Measurements from ENCODE around the gene ETV4. TPM values are rescaled to one million over a fixed set of nuclear protein-coding genes. Genes with fewer than 3 reads are reported as not detected.

ETV4 gene
- total and polyA plus RNA-seq, 2 of the 13 experiments (the other 11 are each of a cell fraction or from before 2014, with no cell fraction given): 128 to 330 TPM

GRCh38 chr17:43483674-43484551 lies 62.2 kb downstream of the ETV4 start, which contains the start of gene DHX8 (continued):
- TF ChIP-seq FOXP4 (CRISPR knock-in tag; IDR thresholded peaks at IDR 0.05) (peak; percentile 97), HHEX (CRISPR knock-in tag; IDR thresholded peaks at IDR 0.05) (peak; percentile 50; the same call in 1 of the 2 replicates), ZFP36 (IDR thresholded peaks at IDR 0.05; ENCODE audit: borderline replicate concordance, low read depth, low read length, partially characterized antibody) (no peak), ESRRA (CRISPR knock-in tag; IDR thresholded peaks at IDR 0.05; ENCODE audit: low read depth) (no peak; the same call in none of the 2 replicates), ZNF841 (CRISPR knock-in tag; IDR thresholded peaks at IDR 0.05; ENCODE audit: borderline replicate concordance) (no peak), ZNF772 (CRISPR knock-in tag; IDR thresholded peaks at IDR 0.05) (peak; percentile 96), ZNF143 (CRISPR knock-in tag; IDR thresholded peaks at IDR 0.05) (peak; percentile 67; the same call in 1 of the 2 replicates), BRF2 (CRISPR knock-in tag; IDR thresholded peaks at IDR 0.05) (peak; percentile 87), ATF3 (CRISPR knock-in tag; IDR thresholded peaks at IDR 0.05) (peak; percentile 71; the same call in 1 of the 2 replicates), CENPT (CRISPR knock-in tag; IDR thresholded peaks at IDR 0.05; ENCODE audit: low read depth) (no peak), CREBL2 (CRISPR knock-in tag; IDR thresholded peaks at IDR 0.05; ENCODE audit: borderline replicate concordance) (no peak), RXRB (CRISPR knock-in tag; IDR thresholded peaks at IDR 0.05; ENCODE audit: borderline replicate concordance) (peak; percentile 91), GRHL1 (CRISPR knock-in tag; conservative IDR thresholded peaks at IDR 0.05) (no peak), MEF2D (CRISPR knock-in tag; IDR thresholded peaks at IDR 0.05) (peak; percentile 97), SNAPC5 (CRISPR knock-in tag; IDR thresholded peaks at IDR 0.05; ENCODE audit: borderline replicate concordance) (peak; percentile 97)
- TF ChIP-seq, protein P1, sequence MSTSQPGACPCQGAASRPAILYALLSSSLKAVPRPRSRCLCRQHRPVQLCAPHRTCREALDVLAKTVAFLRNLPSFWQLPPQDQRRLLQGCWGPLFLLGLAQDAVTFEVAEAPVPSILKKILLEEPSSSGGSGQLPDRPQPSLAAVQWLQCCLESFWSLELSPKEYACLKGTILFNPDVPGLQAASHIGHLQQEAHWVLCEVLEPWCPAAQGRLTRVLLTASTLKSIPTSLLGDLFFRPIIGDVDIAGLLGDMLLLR (CRISPR knock-in tag; IDR thresholded peaks at IDR 0.05): peak; percentile 19
- TF ChIP-seq, protein P2, sequence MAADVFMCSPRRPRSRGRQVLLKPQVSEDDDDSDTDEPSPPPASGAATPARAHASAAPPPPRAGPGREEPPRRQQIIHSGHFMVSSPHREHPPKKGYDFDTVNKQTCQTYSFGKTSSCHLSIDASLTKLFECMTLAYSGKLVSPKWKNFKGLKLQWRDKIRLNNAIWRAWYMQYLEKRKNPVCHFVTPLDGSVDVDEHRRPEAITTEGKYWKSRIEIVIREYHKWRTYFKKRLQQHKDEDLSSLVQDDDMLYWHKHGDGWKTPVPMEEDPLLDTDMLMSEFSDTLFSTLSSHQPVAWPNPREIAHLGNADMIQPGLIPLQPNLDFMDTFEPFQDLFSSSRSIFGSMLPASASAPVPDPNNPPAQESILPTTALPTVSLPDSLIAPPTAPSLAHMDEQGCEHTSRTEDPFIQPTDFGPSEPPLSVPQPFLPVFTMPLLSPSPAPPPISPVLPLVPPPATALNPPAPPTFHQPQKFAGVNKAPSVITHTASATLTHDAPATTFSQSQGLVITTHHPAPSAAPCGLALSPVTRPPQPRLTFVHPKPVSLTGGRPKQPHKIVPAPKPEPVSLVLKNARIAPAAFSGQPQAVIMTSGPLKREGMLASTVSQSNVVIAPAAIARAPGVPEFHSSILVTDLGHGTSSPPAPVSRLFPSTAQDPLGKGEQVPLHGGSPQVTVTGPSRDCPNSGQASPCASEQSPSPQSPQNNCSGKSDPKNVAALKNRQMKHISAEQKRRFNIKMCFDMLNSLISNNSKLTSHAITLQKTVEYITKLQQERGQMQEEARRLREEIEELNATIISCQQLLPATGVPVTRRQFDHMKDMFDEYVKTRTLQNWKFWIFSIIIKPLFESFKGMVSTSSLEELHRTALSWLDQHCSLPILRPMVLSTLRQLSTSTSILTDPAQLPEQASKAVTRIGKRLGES (CRISPR knock-in tag; IDR thresholded peaks at IDR 0.05; ENCODE audit: borderline replicate concordance): no peak
